HepG2 (cell line): ENCODE data around the gene RABEPK. TPM values are rescaled to one million over a fixed set of nuclear protein-coding genes. Genes with fewer than 3 reads are reported as not detected.

Experiments used
- ASH2L ChIP-seq: fragments of 300-600, 200-600 bp; sonication (generic); IDR thresholded peaks from 2 replicates; pipeline ENCODE4 v1.7.0; 2017; ENCODE audit warnings: low read depth, mild to moderate bottlenecking, moderate library complexity, mixed read lengths, low read length; ENCODE audit not compliant: insufficient read length
- CEBPG ChIP-seq: IDR thresholded peaks from 2 replicates; pipeline ENCODE4 v1.6.1; 2016
- DPF2 ChIP-seq: sonication (generic); formaldehyde crosslinking; IDR thresholded peaks from 2 replicates; pipeline ENCODE4 v1.4.0; 2020; ENCODE audit warnings: mild to moderate bottlenecking, low read depth, missing genetic modification reagents, borderline replicate concordance
- GABPA ChIP-seq, 2 experiments: IDR thresholded peaks; 2 replicates each; pipeline ENCODE4 v1.6.1; 2011 to 2016; ENCODE audit warnings: low read depth in 2 of 2, low read length in 1 of 2, missing biosample characterization in 1 of 2, missing genetic modification characterization in 1 of 2
- PAWR ChIP-seq: sonication (generic); formaldehyde crosslinking; IDR thresholded peaks from 2 replicates; pipeline ENCODE4 v1.4.0; 2020; ENCODE audit warnings: missing genetic modification reagents, mild to moderate bottlenecking, borderline replicate concordance
- ZBTB21 ChIP-seq: sonication (generic); formaldehyde crosslinking; IDR thresholded peaks from 2 replicates; pipeline ENCODE4 v1.4.0; 2020; ENCODE audit warnings: missing genetic modification reagents
- ZEB1 ChIP-seq: IDR thresholded peaks from 2 replicates; pipeline ENCODE4 v1.6.1; 2012; ENCODE audit warnings: mild to moderate bottlenecking, low read depth, inconsistent platforms; ENCODE audit not compliant: insufficient replicate concordance
- ZFYVE20 ChIP-seq: sonication (generic); formaldehyde crosslinking; IDR thresholded peaks from 2 replicates; pipeline ENCODE4 v1.8.0; 2023; ENCODE audit warnings: low read depth, mild to moderate bottlenecking, moderate library complexity, missing genetic modification reagents, borderline replicate concordance
- ZNF296 ChIP-seq: sonication (generic); formaldehyde crosslinking; conservative IDR thresholded peaks from 2 replicates; pipeline ENCODE4 v1.5.0; 2020; ENCODE audit warnings: mild to moderate bottlenecking, missing genetic modification reagents
- ZNF446 ChIP-seq: sonication (generic); formaldehyde crosslinking; IDR thresholded peaks from 2 replicates; pipeline ENCODE4 v1.5.0; 2020; ENCODE audit warnings: mild to moderate bottlenecking, missing genetic modification reagents
- ZNF841 ChIP-seq: sonication (generic); formaldehyde crosslinking; IDR thresholded peaks from 2 replicates; pipeline ENCODE4 v1.8.1; 2023; ENCODE audit warnings: missing genetic modification reagents, borderline replicate concordance
- polyA plus RNA-seq, 8 experiments: library from polyadenylated mRNA; depleted of rRNA in 3 of 8; stranded (reverse) in 7 of 8; unstranded in 1 of 8; fragments of >200 nt; fragmentation: Illumina TruSeq in 4 of 8; extraction: Trizol in 4 of 8; gene quantifications; 2 replicates each; pipeline versions ENCODE4 v1.2.1 to v1.2.3, GENCODE V29; 2011 to 2016; ENCODE audit warnings: low read depth in 4 of 8, missing spikeins in 1 of 8, mixed read lengths in 1 of 8; ENCODE audit not compliant: insufficient read depth in 1 of 8
- total RNA-seq, 5 experiments: library from RNA; depleted of rRNA; stranded (reverse); fragments of >200 nt; fragmentation: Illumina TruSeq; extraction: Trizol; gene quantifications; 2 replicates each; pipeline ENCODE4 v1.2.3, GENCODE V29; 2016; ENCODE audit warnings: low read depth in 1 of 5
- TF ChIP-seq, protein P1 (sequence below): sonication (generic); formaldehyde crosslinking; IDR thresholded peaks from 2 replicates; pipeline ENCODE4 v1.4.0; 2020; ENCODE audit warnings: mild to moderate bottlenecking, missing genetic modification reagents
- TF ChIP-seq, protein P2 (sequence below): sonication (generic); formaldehyde crosslinking; IDR thresholded peaks from 2 replicates; pipeline ENCODE4 v1.4.0; 2020; ENCODE audit warnings: missing genetic modification reagents

Gene RABEPK
- total and polyA plus RNA-seq, 2 of the 13 experiments (the other 11 are each of a cell fraction or from before 2014, with no cell fraction given): 75.5 to 90.0 TPM

DNA sequence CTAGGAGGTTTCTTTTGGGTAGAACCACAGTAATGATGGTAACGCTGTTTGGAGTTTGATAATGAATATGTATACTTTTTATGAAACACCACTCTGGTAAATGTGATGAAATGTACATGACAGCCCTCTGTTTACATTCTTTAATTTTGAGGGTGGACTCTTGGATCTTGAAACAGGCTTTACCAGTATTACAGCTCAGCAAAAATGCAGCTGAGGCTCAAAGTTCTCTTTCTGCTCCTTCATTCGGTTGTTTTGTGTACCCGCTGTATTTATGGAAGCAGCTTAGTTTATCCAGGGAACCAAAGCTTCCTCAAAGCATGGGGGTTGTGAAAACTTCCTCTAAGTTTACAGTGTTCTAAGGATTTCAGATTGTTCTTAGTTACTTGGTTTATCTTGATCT is 72.4 kb downstream of the RABEPK start (continued):
- TF ChIP-seq ZBTB21: no peak
- TF ChIP-seq, protein P1, sequence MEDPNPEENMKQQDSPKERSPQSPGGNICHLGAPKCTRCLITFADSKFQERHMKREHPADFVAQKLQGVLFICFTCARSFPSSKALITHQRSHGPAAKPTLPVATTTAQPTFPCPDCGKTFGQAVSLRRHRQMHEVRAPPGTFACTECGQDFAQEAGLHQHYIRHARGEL (CRISPR knock-in tag): no peak
- TF ChIP-seq, protein P2, sequence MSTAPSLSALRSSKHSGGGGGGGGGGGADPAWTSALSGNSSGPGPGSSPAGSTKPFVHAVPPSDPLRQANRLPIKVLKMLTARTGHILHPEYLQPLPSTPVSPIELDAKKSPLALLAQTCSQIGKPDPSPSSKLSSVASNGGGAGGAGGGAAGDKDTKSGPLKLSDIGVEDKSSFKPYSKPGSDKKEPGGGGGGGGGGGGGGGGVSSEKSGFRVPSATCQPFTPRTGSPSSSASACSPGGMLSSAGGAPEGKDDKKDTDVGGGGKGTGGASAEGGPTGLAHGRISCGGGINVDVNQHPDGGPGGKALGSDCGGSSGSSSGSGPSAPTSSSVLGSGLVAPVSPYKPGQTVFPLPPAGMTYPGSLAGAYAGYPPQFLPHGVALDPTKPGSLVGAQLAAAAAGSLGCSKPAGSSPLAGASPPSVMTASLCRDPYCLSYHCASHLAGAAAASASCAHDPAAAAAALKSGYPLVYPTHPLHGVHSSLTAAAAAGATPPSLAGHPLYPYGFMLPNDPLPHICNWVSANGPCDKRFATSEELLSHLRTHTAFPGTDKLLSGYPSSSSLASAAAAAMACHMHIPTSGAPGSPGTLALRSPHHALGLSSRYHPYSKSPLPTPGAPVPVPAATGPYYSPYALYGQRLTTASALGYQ (CRISPR knock-in tag): 0 out of 2 replicates have a peak, but pooled peaks have one; percentile 28
- peak; percentile 63 for TF ChIP-seq ASH2L
- peak; percentile 78 for TF ChIP-seq CEBPG (CRISPR knock-in tag)
- no peak for TF ChIP-seq ZNF296 (CRISPR knock-in tag)
- TF ChIP-seq DPF2 (CRISPR knock-in tag): peak; percentile 67; the same call in 1 of the 2 replicates
- no peak for TF ChIP-seq ZNF841
- TF ChIP-seq ZEB1: no peak
- TF ChIP-seq PAWR (CRISPR knock-in tag): no peak
- no peak for TF ChIP-seq GABPA (IDR thresholded peaks at IDR 0.05; ENCODE audit: low read depth, low read length)
- peak; percentile 35; the same call in 1 of the 2 replicates for TF ChIP-seq GABPA (CRISPR knock-in tag; IDR thresholded peaks at IDR 0.05; ENCODE audit: low read depth)
- no peak for TF ChIP-seq ZFYVE20 (CRISPR knock-in tag)
- no peak for TF ChIP-seq ZNF446 (CRISPR knock-in tag)
